ACC112 (cell line): ENCODE results near the gene CALCR.
"Not testable (repeated sequence)": the region's sequence is repeated elsewhere in the genome, so short reads cannot be mapped to it uniquely, and the experiment has no call there.

Source experiments
- H2AFZ ChIP-seq: fragments of 200-600 bp; sonication (generic); one replicate; pipeline ENCODE4 v1.6.0; 2017; ENCODE audit warnings: antibody characterized with exemption, low read length; ENCODE audit not compliant: unreplicated experiment
- H3K27ac ChIP-seq: fragments of 200-600 bp; sonication (generic); 2 replicates; pipeline ENCODE4 v1.5.1; 2014; ENCODE audit warnings: low read depth, mild to moderate bottlenecking, antibody characterized with exemption, low read length, moderate library complexity
- H3K27me3 ChIP-seq: fragments of 200-600 bp; sonication (generic); 2 replicates; pipeline ENCODE4 v1.6.1; 2014; ENCODE audit warnings: mild to moderate bottlenecking, antibody characterized with exemption, low read length, moderate library complexity, mixed read lengths; ENCODE audit not compliant: insufficient read depth
- H3K36me3 ChIP-seq: fragments of 200-600 bp; sonication (generic); 2 replicates; pipeline ENCODE4 v1.6.1; 2016; ENCODE audit warnings: mild to moderate bottlenecking, antibody characterized with exemption, low read length, moderate library complexity, mixed read lengths; ENCODE audit not compliant: insufficient read depth
- H3K4me1 ChIP-seq: fragments of 200-600 bp; sonication (generic); one replicate; pipeline ENCODE4 v1.6.1; 2016; ENCODE audit warnings: low read length, mixed read lengths; ENCODE audit not compliant: insufficient read depth, unreplicated experiment, control insufficient read depth
- H3K4me3 ChIP-seq: fragments of 200-600 bp; sonication (generic); 2 replicates; pipeline ENCODE4 v1.5.1; 2014; ENCODE audit warnings: mild to moderate bottlenecking, low read depth, low read length
- H3K79me2 ChIP-seq: fragments of 200-600 bp; sonication (generic); one replicate; pipeline ENCODE4 v1.6.0; 2016; ENCODE audit warnings: low read length; ENCODE audit not compliant: control insufficient read depth, unreplicated experiment, insufficient read depth

Gene CALCR

DNA sequence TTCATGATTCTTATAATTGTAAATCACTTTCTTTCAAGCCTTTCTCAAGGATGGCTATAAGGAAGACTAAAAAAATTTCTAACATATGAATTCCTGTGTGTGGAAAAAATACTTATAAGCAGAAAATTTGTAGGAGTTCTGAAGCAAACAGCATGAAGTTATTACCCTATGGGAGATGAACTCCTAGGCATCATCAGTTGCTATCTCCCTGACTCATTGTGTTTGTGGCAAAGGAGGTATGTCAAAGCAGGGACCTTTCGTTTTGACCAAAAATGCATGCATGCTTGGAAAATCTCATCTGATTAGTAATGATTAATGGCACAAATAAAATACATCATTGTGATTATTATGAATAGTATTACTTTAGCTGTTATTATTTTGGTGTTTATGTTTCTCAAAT, 59.4 kb downstream of the CALCR start:
- Histone ChIP-seq H2AFZ (no peak overlapping the region), H3K27ac (no peak overlapping the region), H3K79me2 (no peaks in the 10 kb centered on the region), H3K27me3 (no peaks in the 10 kb centered on the region; the same call in 1 of the 2 replicates), H3K36me3 (no peaks in the 10 kb centered on the region), H3K4me3 (no peak overlapping the region), H3K4me1 (no peaks in the 10 kb centered on the region)

- H3K79me2 ChIP-seq, result no peaks in the 10 kb centered on the region
- no peaks in the 10 kb centered on the region for H3K4me1 ChIP-seq
- no peak overlapping the region for H3K4me3 ChIP-seq
- H3K27ac ChIP-seq, result no peak overlapping the region
- H3K36me3 ChIP-seq, result no peaks in the 10 kb centered on the region
- no peak overlapping the region for H2AFZ ChIP-seq
- peaks cover 11% of the 10 kb centered on the region; the same call in 1 of the 2 replicates for H3K27me3 ChIP-seq
These were observed 65.2 kb downstream of the CALCR start for GRCh38 chr7:93509303-93509702.

DNA sequence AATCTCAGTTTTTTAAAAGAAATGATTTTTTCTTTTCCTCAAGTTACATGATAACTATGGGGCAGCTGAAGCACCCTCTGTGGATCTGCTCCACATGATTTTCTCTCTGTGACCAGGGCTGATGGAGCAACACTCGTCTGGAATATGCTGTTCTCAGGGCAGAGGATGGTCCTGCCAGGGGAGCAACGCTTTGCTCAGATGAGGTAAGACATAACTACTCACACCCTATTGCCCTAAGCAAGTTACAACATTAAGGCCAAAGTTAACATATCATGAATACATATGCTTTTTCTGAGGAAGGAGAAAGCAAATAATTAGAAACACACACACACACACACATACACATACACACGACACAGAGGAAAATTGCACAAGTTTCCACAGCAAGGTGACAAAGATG, 71.4 kb downstream of the CALCR start:
- no peaks in the 10 kb centered on the region for H3K4me1 ChIP-seq
- peaks cover 67% of the 10 kb centered on the region for H3K27me3 ChIP-seq
- H3K36me3 ChIP-seq, result no peaks in the 10 kb centered on the region
- no peak overlapping the region for H2AFZ ChIP-seq
- no peak overlapping the region for H3K27ac ChIP-seq
- no peak overlapping the region for H3K4me3 ChIP-seq
- H3K79me2 ChIP-seq, result no peaks in the 10 kb centered on the region

GRCh38 chr7:93491860-93492259, 82.7 kb downstream of the CALCR start:
- H3K4me3 ChIP-seq, H3K36me3 ChIP-seq, H2AFZ ChIP-seq, H3K27ac ChIP-seq, H3K4me1 ChIP-seq, H3K79me2 ChIP-seq: not testable (repeated sequence)
- H3K27me3 ChIP-seq, result peaks cover 51% of the 10 kb centered on the region

- H3K27me3 ChIP-seq, result peaks cover 47% of the 10 kb centered on the region
- no peaks in the 10 kb centered on the region for H3K79me2 ChIP-seq
- H2AFZ ChIP-seq, result no peak overlapping the region
- no peak overlapping the region for H3K4me3 ChIP-seq
- H3K4me1 ChIP-seq, result no peaks in the 10 kb centered on the region
- H3K36me3 ChIP-seq, result no peaks in the 10 kb centered on the region
- H3K27ac ChIP-seq, result no peak overlapping the region
These were observed 97.8 kb downstream of the CALCR start for GRCh38 chr7:93476491-93477344.

GRCh38 chr7:93475811-93476210, 98.7 kb downstream of the CALCR start:
- Histone ChIP-seq H3K79me2 (no peaks in the 10 kb centered on the region), H3K27me3 (peaks cover 43% of the 10 kb centered on the region), H3K4me3 (no peak overlapping the region), H2AFZ (no peak overlapping the region), H3K27ac (no peak overlapping the region), H3K4me1 (no peaks in the 10 kb centered on the region), H3K36me3 (no peaks in the 10 kb centered on the region)

DNA sequence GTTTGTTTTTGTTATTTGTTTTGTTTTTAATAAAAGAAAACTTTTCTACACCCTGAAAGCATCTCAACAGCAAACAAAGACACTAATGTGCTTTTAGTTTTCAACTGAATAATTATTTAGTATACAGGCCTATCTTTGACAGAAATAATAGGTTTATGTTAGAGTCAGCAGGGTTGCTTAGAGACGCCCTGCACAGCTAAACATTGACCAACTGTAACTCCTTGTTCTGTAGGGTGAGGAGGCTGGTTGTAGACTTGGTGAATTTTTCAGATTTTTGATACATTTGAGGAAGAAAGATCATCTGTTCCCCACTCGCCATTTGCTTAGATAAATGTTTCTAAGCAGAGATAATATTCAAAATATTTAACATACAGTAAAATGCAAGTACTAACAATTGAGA, 103.1 kb downstream of the CALCR start:
- no peaks in the 10 kb centered on the region for H3K36me3 ChIP-seq
- no peaks in the 10 kb centered on the region for H3K79me2 ChIP-seq
- peaks cover 33% of the 10 kb centered on the region for H3K27me3 ChIP-seq
- no peak overlapping the region for H3K4me3 ChIP-seq
- no peaks in the 10 kb centered on the region for H3K4me1 ChIP-seq
- no peak overlapping the region for H3K27ac ChIP-seq
- no peak overlapping the region for H2AFZ ChIP-seq

DNA sequence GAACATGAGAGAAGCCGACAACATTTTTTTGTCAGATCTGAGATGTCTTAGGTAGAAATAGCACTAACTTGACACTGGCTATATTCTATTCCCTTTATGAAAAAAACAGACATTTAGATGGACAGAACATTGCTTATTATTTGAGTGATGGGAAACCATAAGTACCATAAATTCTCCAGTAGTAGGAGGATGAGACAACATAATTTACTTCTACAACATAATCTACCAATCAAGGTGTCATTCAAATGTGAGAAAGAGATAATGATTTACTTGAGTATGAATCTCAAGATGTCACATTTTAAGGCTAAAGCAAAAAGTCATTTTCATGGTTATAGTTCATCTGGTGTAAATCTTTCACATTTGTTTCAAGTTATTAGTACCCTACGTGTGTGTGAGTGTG, 110.8 kb downstream of the CALCR start:
- Histone ChIP-seq H3K27me3 (peaks cover 60% of the 10 kb centered on the region), H3K4me3 (no peak overlapping the region), H3K36me3 (no peaks in the 10 kb centered on the region), H2AFZ (no peak overlapping the region), H3K79me2 (no peaks in the 10 kb centered on the region), H3K4me1 (no peaks in the 10 kb centered on the region), H3K27ac (no peak overlapping the region)

GRCh38 chr7:93461350-93461749, 113.2 kb downstream of the CALCR start:
- Histone ChIP-seq H3K27ac (no peak overlapping the region), H3K4me1 (no peaks in the 10 kb centered on the region), H3K79me2 (no peaks in the 10 kb centered on the region), H3K4me3 (no peak overlapping the region), H2AFZ (no peak overlapping the region), H3K27me3 (peaks cover 66% of the 10 kb centered on the region), H3K36me3 (no peaks in the 10 kb centered on the region)

- Histone ChIP-seq H3K27me3 (peaks cover 82% of the 10 kb centered on the region), H3K4me3 (no peak overlapping the region), H2AFZ (no peak overlapping the region), H3K36me3 (no peaks in the 10 kb centered on the region), H3K79me2 (no peaks in the 10 kb centered on the region), H3K4me1 (no peaks in the 10 kb centered on the region), H3K27ac (no peak overlapping the region)
These were observed 121.3 kb downstream of the CALCR start for GRCh38 chr7:93453262-93453661.

- Histone ChIP-seq H3K36me3 (no peaks in the 10 kb centered on the region), H3K27ac (no peak overlapping the region)
These were observed 126.3 kb downstream of the CALCR start for GRCh38 chr7:93448176-93448575.

More at GRCh38 chr7:93448176-93448575, 126.3 kb downstream of the CALCR start:
- H3K79me2 ChIP-seq, result no peaks in the 10 kb centered on the region
- no peak overlapping the region for H3K4me3 ChIP-seq
- no peak overlapping the region for H2AFZ ChIP-seq
- H3K4me1 ChIP-seq, result no peaks in the 10 kb centered on the region
- H3K27me3 ChIP-seq, result peaks cover 86% of the 10 kb centered on the region
